ENCODE measurements around the gene F11.
"Not testable (repeated sequence)": the region's sequence is repeated elsewhere in the genome, so short reads cannot be mapped to it uniquely, and the experiment has no call there.

GRCh38 chr4:186324660-186325059, 58.7 kb downstream of the F11 start:
- TF ChIP-seq, protein P1, sequence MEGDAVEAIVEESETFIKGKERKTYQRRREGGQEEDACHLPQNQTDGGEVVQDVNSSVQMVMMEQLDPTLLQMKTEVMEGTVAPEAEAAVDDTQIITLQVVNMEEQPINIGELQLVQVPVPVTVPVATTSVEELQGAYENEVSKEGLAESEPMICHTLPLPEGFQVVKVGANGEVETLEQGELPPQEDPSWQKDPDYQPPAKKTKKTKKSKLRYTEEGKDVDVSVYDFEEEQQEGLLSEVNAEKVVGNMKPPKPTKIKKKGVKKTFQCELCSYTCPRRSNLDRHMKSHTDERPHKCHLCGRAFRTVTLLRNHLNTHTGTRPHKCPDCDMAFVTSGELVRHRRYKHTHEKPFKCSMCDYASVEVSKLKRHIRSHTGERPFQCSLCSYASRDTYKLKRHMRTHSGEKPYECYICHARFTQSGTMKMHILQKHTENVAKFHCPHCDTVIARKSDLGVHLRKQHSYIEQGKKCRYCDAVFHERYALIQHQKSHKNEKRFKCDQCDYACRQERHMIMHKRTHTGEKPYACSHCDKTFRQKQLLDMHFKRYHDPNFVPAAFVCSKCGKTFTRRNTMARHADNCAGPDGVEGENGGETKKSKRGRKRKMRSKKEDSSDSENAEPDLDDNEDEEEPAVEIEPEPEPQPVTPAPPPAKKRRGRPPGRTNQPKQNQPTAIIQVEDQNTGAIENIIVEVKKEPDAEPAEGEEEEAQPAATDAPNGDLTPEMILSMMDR (IDR thresholded peaks at IDR 0.05; ENCODE audit: insufficient read depth, low read length, poor library complexity, severe bottlenecking), result not testable (repeated sequence)
- TF ChIP-seq EZH2phosphoT487 (conservative IDR thresholded peaks at IDR 0.05; ENCODE audit: low read length), result not testable (repeated sequence)
